Panc1 (cell line): Measurements from ENCODE around the gene KCNQ4. TPM values are rescaled to one million over a fixed set of nuclear protein-coding genes. Genes with fewer than 3 reads are reported as not detected.

Experiments
- ATAC-seq: fragments of 200-7000 bp; cut with Tn5 transposase; 2 replicates; pipeline ENCODE4 v1.9.1; 2020; ENCODE audit warnings: mild to moderate bottlenecking, moderate library complexity
- BruUV-seq: library from RNA; stranded (reverse); fragments of 400-500 nt; replicated peaks from 2 replicates; lab custom pipeline; 2021; lab: Mats Ljungman, UMichigan
- CTCF ChIA-PET: fragments of 300-600 bp; sonication (Branson Sonifier 250); formaldehyde crosslinking; loops from one replicate; lab custom pipeline; 2022; ENCODE audit warnings: antibody characterized with exemption; lab: Charles Lee
- POLR2A ChIA-PET: fragments of 300-600 bp; sonication (Branson Sonifier 250); formaldehyde crosslinking; loops from one replicate; lab custom pipeline; 2022; ENCODE audit warnings: antibody characterized with exemption; lab: Charles Lee
- DNase-seq: peaks from one replicate; pipeline ENCODE4 v3.0.0-alpha.2; 2010; ENCODE audit warnings: low read depth, low spot score
- H3K27ac ChIP-seq: 2 replicates; pipeline ENCODE4 v1.5.1; 2011; ENCODE audit warnings: mild to moderate bottlenecking, low read length, inconsistent platforms
- H3K27me3 ChIP-seq: fragments of 200-500 bp; sonication (Bioruptor generic); 2 replicates; pipeline ENCODE4 v1.6.0; 2014; ENCODE audit warnings: low read length, inconsistent platforms; ENCODE audit not compliant: control insufficient read depth, insufficient read depth
- H3K36me3 ChIP-seq: fragments of 200-500 bp; sonication (Bioruptor generic); 2 replicates; pipeline ENCODE4 v1.5.1; 2014; ENCODE audit warnings: inconsistent platforms, mild to moderate bottlenecking, low read length, moderate library complexity; ENCODE audit not compliant: control insufficient read depth, insufficient read depth
- H3K4me1 ChIP-seq: 2 replicates; pipeline ENCODE4 v1.5.1; 2011; ENCODE audit warnings: inconsistent platforms, mild to moderate bottlenecking, low read length, moderate library complexity; ENCODE audit not compliant: control insufficient read depth, insufficient read depth
- H3K4me3 ChIP-seq, 2 experiments: 2 replicates each; pipeline ENCODE4 v1.5.1; 2011 to 2012; ENCODE audit warnings: low read depth in 2 of 2, low read length in 2 of 2, mild to moderate bottlenecking in 2 of 2, inconsistent platforms in 1 of 2, moderate library complexity in 1 of 2
- H3K9me3 ChIP-seq: fragments of 200-500 bp; sonication (Bioruptor generic); 2 replicates; pipeline ENCODE4 v1.5.1; 2014; ENCODE audit warnings: low read depth, mild to moderate bottlenecking, inconsistent platforms, low read length, moderate library complexity; ENCODE audit not compliant: control insufficient read depth, insufficient read depth
- POLR2AphosphoS5 ChIP-seq: IDR thresholded peaks from 2 replicates; pipeline ENCODE4 v1.6.1; 2012; ENCODE audit warnings: mild to moderate bottlenecking, low read depth, low read length, moderate library complexity
- SIN3A ChIP-seq: IDR thresholded peaks from 2 replicates; pipeline ENCODE4 v1.6.1; 2012; ENCODE audit warnings: low read depth, mild to moderate bottlenecking, low read length, moderate library complexity, borderline replicate concordance; ENCODE audit not compliant: insufficient read depth
- TCF7L2 ChIP-seq: IDR thresholded peaks from 2 replicates; pipeline ENCODE4 v1.6.1; 2011; ENCODE audit warnings: mild to moderate bottlenecking, low read depth, low read length, inconsistent platforms
- in situ Hi-C: cut with HindIII; loops from 2 replicates; pipeline ENCODE4 v1.10.0; 2016; ENCODE audit warnings: low sequenced_read_pairs, low pct_unique_long_range_greater_than_20kb
- intact Hi-C: fragments of 100-400 bp; cut with micrococcal nuclease; formaldehyde crosslinking; loops from one replicate; pipeline ENCODE4 v1.10.0; 2022; ENCODE audit not compliant: unreplicated experiment
- total RNA-seq: library from RNA; stranded (reverse); gene quantifications from one replicate; pipeline ENCODE4 v1.2.1, GENCODE V29; 2021; ENCODE audit not compliant: unreplicated experiment
- TF ChIP-seq, protein P1 (sequence below), 2 experiments: IDR thresholded peaks; 2 replicates each; pipeline ENCODE4 v1.6.1; 2011 to 2012; ENCODE audit warnings: low read depth in 2 of 2, control low read depth in 1 of 2, low read length in 1 of 2, mild to moderate bottlenecking in 1 of 2, moderate library complexity in 1 of 2; ENCODE audit not compliant: insufficient read depth in 1 of 2
- TF ChIP-seq, protein P2 (sequence below): fragments of 450-650 bp; IDR thresholded peaks from 2 replicates; pipeline ENCODE4 v1.5.1; 2017; ENCODE audit warnings: mild to moderate bottlenecking

The KCNQ4 gene
- total RNA-seq, 1 experiment from 2014 or later: 2.6 TPM

DNA sequence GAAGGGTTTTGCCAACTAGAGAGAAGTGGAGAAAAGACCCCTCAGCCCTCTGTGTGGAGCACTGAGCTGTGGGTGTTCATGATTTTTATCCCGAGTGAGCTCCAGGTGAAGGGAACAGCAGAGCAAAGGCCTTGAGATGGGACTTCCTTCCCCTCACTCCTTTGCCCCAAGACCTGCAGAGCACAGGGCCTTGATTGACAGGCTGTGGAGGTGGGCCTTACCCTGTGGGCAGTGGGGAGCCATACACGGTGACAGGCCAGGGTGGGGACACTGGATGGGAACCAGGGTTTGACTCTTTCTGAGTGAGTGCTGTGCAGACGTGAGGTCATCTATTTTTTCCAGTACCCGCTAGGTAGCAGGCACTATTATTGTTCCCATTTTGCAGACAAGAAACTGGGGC lies 10.5 kb downstream of the KCNQ4 start:
- no peak for TF ChIP-seq TCF7L2
- TF ChIP-seq POLR2AphosphoS5: no peak
- TF ChIP-seq, protein P1, sequence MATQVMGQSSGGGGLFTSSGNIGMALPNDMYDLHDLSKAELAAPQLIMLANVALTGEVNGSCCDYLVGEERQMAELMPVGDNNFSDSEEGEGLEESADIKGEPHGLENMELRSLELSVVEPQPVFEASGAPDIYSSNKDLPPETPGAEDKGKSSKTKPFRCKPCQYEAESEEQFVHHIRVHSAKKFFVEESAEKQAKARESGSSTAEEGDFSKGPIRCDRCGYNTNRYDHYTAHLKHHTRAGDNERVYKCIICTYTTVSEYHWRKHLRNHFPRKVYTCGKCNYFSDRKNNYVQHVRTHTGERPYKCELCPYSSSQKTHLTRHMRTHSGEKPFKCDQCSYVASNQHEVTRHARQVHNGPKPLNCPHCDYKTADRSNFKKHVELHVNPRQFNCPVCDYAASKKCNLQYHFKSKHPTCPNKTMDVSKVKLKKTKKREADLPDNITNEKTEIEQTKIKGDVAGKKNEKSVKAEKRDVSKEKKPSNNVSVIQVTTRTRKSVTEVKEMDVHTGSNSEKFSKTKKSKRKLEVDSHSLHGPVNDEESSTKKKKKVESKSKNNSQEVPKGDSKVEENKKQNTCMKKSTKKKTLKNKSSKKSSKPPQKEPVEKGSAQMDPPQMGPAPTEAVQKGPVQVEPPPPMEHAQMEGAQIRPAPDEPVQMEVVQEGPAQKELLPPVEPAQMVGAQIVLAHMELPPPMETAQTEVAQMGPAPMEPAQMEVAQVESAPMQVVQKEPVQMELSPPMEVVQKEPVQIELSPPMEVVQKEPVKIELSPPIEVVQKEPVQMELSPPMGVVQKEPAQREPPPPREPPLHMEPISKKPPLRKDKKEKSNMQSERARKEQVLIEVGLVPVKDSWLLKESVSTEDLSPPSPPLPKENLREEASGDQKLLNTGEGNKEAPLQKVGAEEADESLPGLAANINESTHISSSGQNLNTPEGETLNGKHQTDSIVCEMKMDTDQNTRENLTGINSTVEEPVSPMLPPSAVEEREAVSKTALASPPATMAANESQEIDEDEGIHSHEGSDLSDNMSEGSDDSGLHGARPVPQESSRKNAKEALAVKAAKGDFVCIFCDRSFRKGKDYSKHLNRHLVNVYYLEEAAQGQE (IDR thresholded peaks at IDR 0.05; ENCODE audit: insufficient read depth in 1 of 2, low read depth in 2 of 2, low read length in 1 of 2): no peak
- TF ChIP-seq, protein P2, sequence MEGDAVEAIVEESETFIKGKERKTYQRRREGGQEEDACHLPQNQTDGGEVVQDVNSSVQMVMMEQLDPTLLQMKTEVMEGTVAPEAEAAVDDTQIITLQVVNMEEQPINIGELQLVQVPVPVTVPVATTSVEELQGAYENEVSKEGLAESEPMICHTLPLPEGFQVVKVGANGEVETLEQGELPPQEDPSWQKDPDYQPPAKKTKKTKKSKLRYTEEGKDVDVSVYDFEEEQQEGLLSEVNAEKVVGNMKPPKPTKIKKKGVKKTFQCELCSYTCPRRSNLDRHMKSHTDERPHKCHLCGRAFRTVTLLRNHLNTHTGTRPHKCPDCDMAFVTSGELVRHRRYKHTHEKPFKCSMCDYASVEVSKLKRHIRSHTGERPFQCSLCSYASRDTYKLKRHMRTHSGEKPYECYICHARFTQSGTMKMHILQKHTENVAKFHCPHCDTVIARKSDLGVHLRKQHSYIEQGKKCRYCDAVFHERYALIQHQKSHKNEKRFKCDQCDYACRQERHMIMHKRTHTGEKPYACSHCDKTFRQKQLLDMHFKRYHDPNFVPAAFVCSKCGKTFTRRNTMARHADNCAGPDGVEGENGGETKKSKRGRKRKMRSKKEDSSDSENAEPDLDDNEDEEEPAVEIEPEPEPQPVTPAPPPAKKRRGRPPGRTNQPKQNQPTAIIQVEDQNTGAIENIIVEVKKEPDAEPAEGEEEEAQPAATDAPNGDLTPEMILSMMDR: no peak
- no peak for TF ChIP-seq SIN3A
- ATAC-seq (no peak), DNase-seq (no peak)
- peaks cover 6% of the 10 kb centered on the region for H3K4me1 ChIP-seq
- H3K27me3 ChIP-seq: no peaks in the 10 kb centered on the region
- ChIA-PET POLR2A (no interaction called here), CTCF (no interaction called here)
- no peaks in the 10 kb centered on the region for H3K9me3 ChIP-seq
- intact Hi-C loops: no loop called here
- H3K4me3 ChIP-seq: no peak overlapping the region
- in situ Hi-C loops: no loop called here
- no peaks in the 10 kb centered on the region for H3K36me3 ChIP-seq
- H3K27ac ChIP-seq: no peak overlapping the region
- no TSS peak for BruUV-seq

- Histone ChIP-seq H3K36me3 (no peaks in the 10 kb centered on the region), H3K4me1 (peaks cover 6% of the 10 kb centered on the region), H3K9me3 (no peaks in the 10 kb centered on the region), H3K27ac (no peak overlapping the region), H3K4me3 (no peak overlapping the region), H3K27me3 (no peaks in the 10 kb centered on the region)
- intact Hi-C loops: no loop called here
- ATAC-seq (no peak), DNase-seq (no peak)
- in situ Hi-C loops: no loop called here
- no TSS peak for BruUV-seq
- CTCF ChIA-PET: interaction anchor here (0.7 to 0.8 kb wide), 3 partner anchors 10 to 227 kb away, joined by 3 to 12 read pairs (median 9); no protein-coding TSS in a partner anchor
- POLR2A ChIA-PET: interaction anchor here (0.6 kb wide), 1 partner anchor 50 kb away, joined by 3 read pairs; no protein-coding TSS in a partner anchor
- TF ChIP-seq, protein P1 (IDR thresholded peaks at IDR 0.05; ENCODE audit: insufficient read depth in 1 of 2, low read depth in 2 of 2, low read length in 1 of 2): no peak
- TF ChIP-seq, protein P2: no peak
- TF ChIP-seq POLR2AphosphoS5: no peak
- TF ChIP-seq TCF7L2: no peak
- no peak for TF ChIP-seq SIN3A
Observed at GRCh38 chr1:40794974-40795715, 11.6 kb downstream of the KCNQ4 start.
